IMR-90 (cell line): Measurements from ENCODE around the gene FOXO6.

Experiments
- BHLHE40 ChIP-seq: fragments of 150-350 bp; IDR thresholded peaks from 2 replicates; pipeline ENCODE4 v1.6.1; 2016; ENCODE audit warnings: mild to moderate bottlenecking, low read depth, low read length
- CEBPB ChIP-seq: IDR thresholded peaks from 2 replicates; pipeline ENCODE4 v1.6.1; 2012; ENCODE audit warnings: low read depth, low read length, improper control_type of control experiment
- CHD1 ChIP-seq: IDR thresholded peaks from 2 replicates; pipeline ENCODE4 v1.6.1; 2012; ENCODE audit warnings: low read depth, low read length, improper control_type of control experiment
- FOS ChIP-seq: fragments of 150-350 bp; IDR thresholded peaks from 2 replicates; pipeline ENCODE4 v1.6.1; 2016; ENCODE audit warnings: low read depth, low read length
- MAFK ChIP-seq: IDR thresholded peaks from 2 replicates; pipeline ENCODE4 v1.6.1; 2012; ENCODE audit warnings: low read depth, low read length, improper control_type of control experiment
- MAZ ChIP-seq: IDR thresholded peaks from 2 replicates; pipeline ENCODE4 v1.6.1; 2012; ENCODE audit warnings: low read depth, mild to moderate bottlenecking, low read length, improper control_type of control experiment, moderate library complexity, borderline replicate concordance
- MXI1 ChIP-seq: IDR thresholded peaks from 2 replicates; pipeline ENCODE4 v1.6.1; 2012; ENCODE audit warnings: low read depth, mild to moderate bottlenecking, low read length, moderate library complexity, borderline replicate concordance
- NFE2L2 ChIP-seq: fragments of 150-350 bp; IDR thresholded peaks from 2 replicates; pipeline ENCODE4 v1.6.1; 2016; ENCODE audit warnings: low read depth, mild to moderate bottlenecking, low read length
- POLR2A ChIP-seq: IDR thresholded peaks from 2 replicates; pipeline ENCODE4 v1.6.1; 2012; ENCODE audit warnings: mild to moderate bottlenecking, low read depth, low read length
- RCOR1 ChIP-seq: IDR thresholded peaks from 2 replicates; pipeline ENCODE4 v1.6.1; 2012; ENCODE audit warnings: mild to moderate bottlenecking, low read length, improper control_type of control experiment; ENCODE audit not compliant: insufficient replicate concordance
- RFX5 ChIP-seq: IDR thresholded peaks from 2 replicates; pipeline ENCODE4 v1.8.0; 2012; ENCODE audit warnings: low read depth, mild to moderate bottlenecking, low read length, moderate library complexity
- SMC3 ChIP-seq: fragments of 150-350 bp; IDR thresholded peaks from 2 replicates; pipeline ENCODE4 v1.6.1; 2016; ENCODE audit warnings: low read depth, mild to moderate bottlenecking, antibody characterized with exemption, low read length, moderate library complexity
- TF ChIP-seq, protein P1 (sequence below): conservative IDR thresholded peaks from 2 replicates; pipeline ENCODE4 v1.5.1; 2012; ENCODE audit warnings: mild to moderate bottlenecking, low read depth, low read length, improper control_type of control experiment
- TF ChIP-seq, protein P2 (sequence below): fragments of 150-350 bp; IDR thresholded peaks from 2 replicates; pipeline ENCODE4 v1.6.1; 2017; ENCODE audit warnings: mild to moderate bottlenecking, antibody characterized with exemption, low read length, low read depth

- TF ChIP-seq, protein P1, sequence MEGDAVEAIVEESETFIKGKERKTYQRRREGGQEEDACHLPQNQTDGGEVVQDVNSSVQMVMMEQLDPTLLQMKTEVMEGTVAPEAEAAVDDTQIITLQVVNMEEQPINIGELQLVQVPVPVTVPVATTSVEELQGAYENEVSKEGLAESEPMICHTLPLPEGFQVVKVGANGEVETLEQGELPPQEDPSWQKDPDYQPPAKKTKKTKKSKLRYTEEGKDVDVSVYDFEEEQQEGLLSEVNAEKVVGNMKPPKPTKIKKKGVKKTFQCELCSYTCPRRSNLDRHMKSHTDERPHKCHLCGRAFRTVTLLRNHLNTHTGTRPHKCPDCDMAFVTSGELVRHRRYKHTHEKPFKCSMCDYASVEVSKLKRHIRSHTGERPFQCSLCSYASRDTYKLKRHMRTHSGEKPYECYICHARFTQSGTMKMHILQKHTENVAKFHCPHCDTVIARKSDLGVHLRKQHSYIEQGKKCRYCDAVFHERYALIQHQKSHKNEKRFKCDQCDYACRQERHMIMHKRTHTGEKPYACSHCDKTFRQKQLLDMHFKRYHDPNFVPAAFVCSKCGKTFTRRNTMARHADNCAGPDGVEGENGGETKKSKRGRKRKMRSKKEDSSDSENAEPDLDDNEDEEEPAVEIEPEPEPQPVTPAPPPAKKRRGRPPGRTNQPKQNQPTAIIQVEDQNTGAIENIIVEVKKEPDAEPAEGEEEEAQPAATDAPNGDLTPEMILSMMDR, result no peak
- TF ChIP-seq POLR2A (no peak), RFX5 (no peak), SMC3 (no peak), RCOR1 (no peak), FOS (no peak), MAZ (no peak), CEBPB (no peak), CHD1 (no peak), MAFK (no peak), MXI1 (no peak), BHLHE40 (no peak), NFE2L2 (no peak)
- TF ChIP-seq, protein P2, sequence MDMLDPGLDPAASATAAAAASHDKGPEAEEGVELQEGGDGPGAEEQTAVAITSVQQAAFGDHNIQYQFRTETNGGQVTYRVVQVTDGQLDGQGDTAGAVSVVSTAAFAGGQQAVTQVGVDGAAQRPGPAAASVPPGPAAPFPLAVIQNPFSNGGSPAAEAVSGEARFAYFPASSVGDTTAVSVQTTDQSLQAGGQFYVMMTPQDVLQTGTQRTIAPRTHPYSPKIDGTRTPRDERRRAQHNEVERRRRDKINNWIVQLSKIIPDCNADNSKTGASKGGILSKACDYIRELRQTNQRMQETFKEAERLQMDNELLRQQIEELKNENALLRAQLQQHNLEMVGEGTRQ, result no peak
These were observed 43.1 kb downstream of the FOXO6 start for GRCh38 chr1:41404308-41404761.
